ENCODE results near the gene REM2.

GRCh38 chr14:22908601-22909000 is 25.6 kb downstream of the REM2 start:
- no peak for TF ChIP-seq CTCF (IDR thresholded peaks at IDR 0.05; ENCODE audit: low read depth, low read length)
- TF ChIP-seq EZH2phosphoT487 (IDR thresholded peaks at IDR 0.05; ENCODE audit: low read depth), result no peak
